ENCODE data around the gene NTPCR. TPM values are rescaled to one million over a fixed set of nuclear protein-coding genes. Genes with fewer than 3 reads are reported as not detected.

Gene NTPCR
- total RNA-seq, 2 donors from 2014 or later: 59.0 to 85.4 TPM

- DNase-seq (ENCODE audit: low spot score in 2 of 2) (no peak), ATAC-seq (peak; percentile 30 to 76)
- Mint-ChIP-seq H3K9me3 (peaks cover 8 to 20% of the 10 kb centered on the region in 2 donors), H3K36me3 (peaks cover 0 to 16% of the 10 kb centered on the region in 2 donors), H3K27ac (peak overlapping the region; percentile 87 to 91)
Observed at GRCh38 chr1:232944347-232944746, 6.1 kb upstream of the NTPCR start.

GRCh38 chr1:232949636-232950196 is 695 bp upstream of the NTPCR start:
- Mint-ChIP-seq H3K36me3 (peaks cover 7 to 10% of the 10 kb centered on the region in 2 donors), H3K27ac (peak overlapping the region; percentile 94 to 97), H3K9me3 (peaks cover 9% of the 10 kb centered on the region in 2 donors)
- DNase-seq (ENCODE audit: low spot score in 2 of 2) (no peak), ATAC-seq (no peak)

- no peak for DNase-seq (ENCODE audit: low spot score in 2 of 2)
- peaks cover 7 to 13% of the 10 kb centered on the region in 2 donors for H3K36me3 Mint-ChIP-seq
- ATAC-seq: peak; percentile 45 to 57
- H3K27ac Mint-ChIP-seq: peak overlapping the region; percentile 93 to 97
- peaks cover 5% of the 10 kb centered on the region in 2 donors for H3K9me3 Mint-ChIP-seq
Observed at GRCh38 chr1:232951180-232951579, 769 bp downstream of the NTPCR start.

- H3K27ac Mint-ChIP-seq: peak overlapping the region in 1 of 2 donors; percentile 97
- ATAC-seq (no peak), DNase-seq (ENCODE audit: low spot score in 2 of 2) (no peak)
- H3K9me3 Mint-ChIP-seq: peaks cover 3 to 4% of the 10 kb centered on the region in 2 donors
- H3K36me3 Mint-ChIP-seq: peaks cover 7 to 17% of the 10 kb centered on the region in 2 donors
Observed at GRCh38 chr1:232951605-232952004, 1.2 kb downstream of the NTPCR start.

GRCh38 chr1:232952514-232953499 is 2.4 kb downstream of the NTPCR start:
- H3K9me3 Mint-ChIP-seq: peaks cover 3 to 6% of the 10 kb centered on the region in 2 donors
- peak in 1 of 2 donors; percentile 24 for ATAC-seq
- peak in 1 of 2 donors; percentile 24 for DNase-seq (ENCODE audit: low spot score in 2 of 2)
- peak overlapping the region in 1 of 2 donors; percentile 97 for H3K27ac Mint-ChIP-seq
- H3K36me3 Mint-ChIP-seq: peaks cover 18 to 29% of the 10 kb centered on the region in 2 donors

GRCh38 chr1:232954594-232955365 is 4.4 kb downstream of the NTPCR start:
- peaks cover 27 to 44% of the 10 kb centered on the region in 2 donors for H3K36me3 Mint-ChIP-seq
- peaks cover 6 to 7% of the 10 kb centered on the region in 2 donors for H3K9me3 Mint-ChIP-seq
- H3K27ac Mint-ChIP-seq: no peak overlapping the region
- DNase-seq (ENCODE audit: low spot score in 2 of 2) (no peak), ATAC-seq (no peak)

GRCh38 chr1:232956081-232956480 is 5.7 kb downstream of the NTPCR start:
- Mint-ChIP-seq H3K36me3 (peaks cover 21 to 46% of the 10 kb centered on the region in 2 donors), H3K27ac (no peak overlapping the region), H3K9me3 (peaks cover 6 to 7% of the 10 kb centered on the region in 2 donors)
- ATAC-seq: no peak
- DNase-seq (ENCODE audit: low spot score in 2 of 2): no peak

- H3K9me3 Mint-ChIP-seq: peaks cover 6 to 7% of the 10 kb centered on the region in 2 donors
- ATAC-seq: no peak
- peaks cover 21 to 55% of the 10 kb centered on the region in 2 donors for H3K36me3 Mint-ChIP-seq
- no peak overlapping the region for H3K27ac Mint-ChIP-seq
- no peak for DNase-seq (ENCODE audit: low spot score in 2 of 2)
Observed at GRCh38 chr1:232958067-232958466, 7.7 kb downstream of the NTPCR start.

GRCh38 chr1:232962761-232963745 is 12.6 kb downstream of the NTPCR start:
- no peak for ATAC-seq
- H3K9me3 Mint-ChIP-seq: peaks cover 4 to 6% of the 10 kb centered on the region in 2 donors
- no peak for DNase-seq (ENCODE audit: low spot score in 2 of 2)
- H3K36me3 Mint-ChIP-seq: peaks cover 8 to 34% of the 10 kb centered on the region in 2 donors
- H3K27ac Mint-ChIP-seq: no peak overlapping the region

- Mint-ChIP-seq H3K36me3 (peaks cover 3 to 26% of the 10 kb centered on the region in 2 donors), H3K9me3 (no peaks in the 10 kb centered on the region), H3K27ac (no peak overlapping the region)
- DNase-seq (ENCODE audit: low spot score in 2 of 2) (no peak), ATAC-seq (no peak)
Observed at GRCh38 chr1:232964601-232965000, 14.2 kb downstream of the NTPCR start.

GRCh38 chr1:232965124-232965911 is 14.9 kb downstream of the NTPCR start:
- Mint-ChIP-seq H3K27ac (peak overlapping the region; percentile 22 to 49), H3K9me3 (no peaks in the 10 kb centered on the region), H3K36me3 (peaks cover 6 to 30% of the 10 kb centered on the region in 2 donors)
- DNase-seq (ENCODE audit: low spot score in 2 of 2) (no peak), ATAC-seq (peak; percentile 64 to 65)

GRCh38 chr1:232965912-232966217 is 15.5 kb downstream of the NTPCR start:
- no peak for ATAC-seq
- no peaks in the 10 kb centered on the region for H3K9me3 Mint-ChIP-seq
- no peak overlapping the region for H3K27ac Mint-ChIP-seq
- no peak for DNase-seq (ENCODE audit: low spot score in 2 of 2)
- H3K36me3 Mint-ChIP-seq: peaks cover 7 to 32% of the 10 kb centered on the region in 2 donors

- Mint-ChIP-seq H3K27ac (no peak overlapping the region), H3K36me3 (peaks cover 15 to 39% of the 10 kb centered on the region in 2 donors), H3K9me3 (peaks cover 0 to 4% of the 10 kb centered on the region in 2 donors)
- DNase-seq (ENCODE audit: low spot score in 2 of 2) (no peak), ATAC-seq (no peak)
Observed at GRCh38 chr1:232966663-232967062, 16.3 kb downstream of the NTPCR start.

GRCh38 chr1:232968391-232968790 is 18.0 kb downstream of the NTPCR start:
- ATAC-seq (no peak), DNase-seq (ENCODE audit: low spot score in 2 of 2) (no peak)
- Mint-ChIP-seq H3K9me3 (peaks cover 10 to 19% of the 10 kb centered on the region in 2 donors), H3K36me3 (peaks cover 30 to 48% of the 10 kb centered on the region in 2 donors), H3K27ac (no peak overlapping the region)

GRCh38 chr1:232968965-232969364 is 18.6 kb downstream of the NTPCR start:
- H3K36me3 Mint-ChIP-seq: peaks cover 36 to 53% of the 10 kb centered on the region in 2 donors
- no peak overlapping the region for H3K27ac Mint-ChIP-seq
- peak in 1 of 2 donors; percentile 50 for ATAC-seq
- no peak for DNase-seq (ENCODE audit: low spot score in 2 of 2)
- peaks cover 16 to 25% of the 10 kb centered on the region in 2 donors for H3K9me3 Mint-ChIP-seq
